Esophagus squamous epithelium (tissue), 5 donors: ENCODE data around the gene OR51B4. TPM values are rescaled to one million over a fixed set of nuclear protein-coding genes. Genes with fewer than 3 reads are reported as not detected.

ENCODE experiments used
- DNase-seq: peaks from one replicate; lab custom pipeline; 2025; lab: John Stamatoyannopoulos, UW
- H3K27ac ChIP-seq, 4 donors: fragments of 200-600 bp; sonication (generic); one replicate each; pipeline ENCODE4 v1.5.1; 2016 to 2019; ENCODE audit warnings: mild to moderate bottlenecking in 1 of 4
- H3K27me3 ChIP-seq, 4 donors: fragments of 200-600 bp; sonication (generic); 1 replicate in 3 of 4; 2 replicates in 1 of 4; pipeline versions ENCODE4 v1.5.1 to v1.6.0; 2017 to 2021; ENCODE audit warnings: antibody characterized with exemption in 1 of 4
- H3K36me3 ChIP-seq, 3 donors: fragments of 200-600 bp; sonication (generic); one replicate each; pipeline ENCODE4 v1.5.1; 2016 to 2019
- H3K4me1 ChIP-seq, 3 donors: fragments of 200-600 bp; sonication (generic); one replicate each; pipeline ENCODE4 v1.5.1; 2017 to 2019
- H3K4me3 ChIP-seq, 4 donors: fragments of 200-600 bp; sonication (generic); 1 replicate in 3 of 4; 2 replicates in 1 of 4; pipeline ENCODE4 v1.5.1; 2016 to 2019; ENCODE audit warnings: mild to moderate bottlenecking in 2 of 4, moderate library complexity in 1 of 4
- H3K9me3 ChIP-seq, 3 donors: fragments of 200-600 bp; sonication (generic); one replicate each; pipeline ENCODE4 v1.5.1; 2016 to 2019
- POLR2A ChIP-seq, 4 donors: fragments of 450-650 bp; IDR thresholded peaks; one replicate each; pipeline ENCODE4 v1.6.1; 2017; ENCODE audit warnings: antibody characterized with exemption in 4 of 4, mild to moderate bottlenecking in 4 of 4, moderate library complexity in 3 of 4
- whole genome bisulfite sequencing, 2 donors: methylation state at CpG; one replicate each; pipeline ENCODE4 v1.1.5; 2018; 5-methylcytosine and 5-hydroxymethylcytosine counted together
- intact Hi-C: fragments of 100-400 bp; cut with DNase I; formaldehyde crosslinking; loops from one replicate; pipeline ENCODE4 v1.15.0; 2022
- total RNA-seq, 4 donors: library from RNA; depleted of rRNA; stranded (reverse); fragments of >200 nt; gene quantifications; one replicate each; pipeline ENCODE4 v1.1.0, GENCODE V29; 2016
- TF ChIP-seq, protein P1 (sequence below), 6 experiments: fragments of 450-650 bp in 4 of 6; fragments of 200-600 bp in 2 of 6; sonication (generic) in 2 of 6; IDR thresholded peaks; one replicate each; pipeline ENCODE4 v1.5.1; 2016 to 2019; ENCODE audit warnings: antibody characterized with exemption in 6 of 6, mild to moderate bottlenecking in 4 of 6, moderate library complexity in 4 of 6
- donor health status: DM: yes; HTN: yes; CAD: no.

Gene OR51B4
- total RNA-seq, 4 donors from 2014 or later, result not detected

DNA sequence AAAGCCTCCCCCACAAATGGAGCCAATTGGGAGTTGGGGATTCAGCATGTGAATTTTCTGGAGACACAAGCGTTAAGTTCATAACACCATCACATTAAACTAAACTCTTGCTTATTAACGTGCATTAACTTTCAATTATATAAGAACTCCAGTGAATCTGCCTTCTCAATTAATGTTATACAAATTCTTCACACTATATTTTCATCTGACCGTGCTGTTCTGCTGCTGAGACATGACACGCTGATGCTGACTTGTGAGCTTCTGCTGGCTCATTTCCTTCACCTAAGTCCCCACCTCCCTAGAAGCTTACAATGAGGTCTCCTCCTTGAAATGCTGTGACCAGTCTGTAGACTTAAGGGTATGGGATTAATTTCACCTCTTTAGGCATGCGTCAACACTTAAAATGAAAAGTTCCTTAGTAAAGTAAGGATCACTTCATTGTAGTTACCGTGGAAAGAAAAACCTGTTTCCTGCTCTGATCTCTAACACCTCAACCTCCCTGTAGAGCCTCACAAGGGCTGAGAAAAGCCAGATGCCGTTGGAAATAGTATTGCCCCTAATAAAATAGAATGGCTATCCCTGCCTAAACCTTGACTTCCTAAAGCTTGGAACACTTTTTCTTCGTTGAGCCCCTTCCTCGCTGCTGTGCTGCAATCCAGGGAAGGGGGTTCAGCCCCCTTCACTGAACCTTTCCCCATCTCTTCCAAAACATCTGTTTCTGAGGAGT lies 49.4 kb downstream of the OR51B4 start:
- no peak for TF ChIP-seq POLR2A (IDR thresholded peaks at IDR 0.05)
- TF ChIP-seq, protein P1, sequence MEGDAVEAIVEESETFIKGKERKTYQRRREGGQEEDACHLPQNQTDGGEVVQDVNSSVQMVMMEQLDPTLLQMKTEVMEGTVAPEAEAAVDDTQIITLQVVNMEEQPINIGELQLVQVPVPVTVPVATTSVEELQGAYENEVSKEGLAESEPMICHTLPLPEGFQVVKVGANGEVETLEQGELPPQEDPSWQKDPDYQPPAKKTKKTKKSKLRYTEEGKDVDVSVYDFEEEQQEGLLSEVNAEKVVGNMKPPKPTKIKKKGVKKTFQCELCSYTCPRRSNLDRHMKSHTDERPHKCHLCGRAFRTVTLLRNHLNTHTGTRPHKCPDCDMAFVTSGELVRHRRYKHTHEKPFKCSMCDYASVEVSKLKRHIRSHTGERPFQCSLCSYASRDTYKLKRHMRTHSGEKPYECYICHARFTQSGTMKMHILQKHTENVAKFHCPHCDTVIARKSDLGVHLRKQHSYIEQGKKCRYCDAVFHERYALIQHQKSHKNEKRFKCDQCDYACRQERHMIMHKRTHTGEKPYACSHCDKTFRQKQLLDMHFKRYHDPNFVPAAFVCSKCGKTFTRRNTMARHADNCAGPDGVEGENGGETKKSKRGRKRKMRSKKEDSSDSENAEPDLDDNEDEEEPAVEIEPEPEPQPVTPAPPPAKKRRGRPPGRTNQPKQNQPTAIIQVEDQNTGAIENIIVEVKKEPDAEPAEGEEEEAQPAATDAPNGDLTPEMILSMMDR (IDR thresholded peaks at IDR 0.05), result no peak
- H3K4me1 ChIP-seq, result no peaks in the 10 kb centered on the region
- H3K27me3 ChIP-seq, result no peaks in the 10 kb centered on the region
- no peaks in the 10 kb centered on the region for H3K36me3 ChIP-seq
- 58 to 64% methylated on average over 9 of the region's 9 CpGs for WGBS, 2 donors
- no peak for DNase-seq
- intact Hi-C loops, result no loop called here
- H3K27ac ChIP-seq, result no peak overlapping the region
- H3K4me3 ChIP-seq, result no peak overlapping the region
- H3K9me3 ChIP-seq, result no peaks in the 10 kb centered on the region

DNA sequence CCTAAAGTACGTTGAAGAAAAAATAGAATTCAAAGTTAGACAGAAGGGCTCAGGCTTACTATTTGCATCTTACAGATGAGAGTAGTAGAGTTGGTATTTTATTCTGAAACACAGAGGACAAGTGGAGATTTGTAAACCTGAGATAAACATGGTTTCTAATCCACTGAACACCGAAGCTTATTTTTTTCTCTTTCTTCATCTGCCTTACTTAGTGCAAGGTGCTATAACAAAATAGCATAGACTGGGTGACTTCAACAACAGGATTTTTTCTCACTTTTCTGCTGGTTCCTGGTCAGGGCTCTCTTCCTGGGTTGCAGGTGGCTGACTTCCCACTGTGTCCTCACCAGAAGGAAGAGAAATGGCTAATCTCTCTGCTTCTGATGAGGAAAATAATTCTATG lies 50.0 kb downstream of the OR51B4 start:
- Histone ChIP-seq H3K36me3 (no peaks in the 10 kb centered on the region), H3K9me3 (no peaks in the 10 kb centered on the region), H3K27me3 (no peaks in the 10 kb centered on the region), H3K4me1 (no peaks in the 10 kb centered on the region), H3K27ac (no peak overlapping the region), H3K4me3 (no peak overlapping the region)
- WGBS, 2 donors, result 48 to 56% methylated on average over 2 of the region's 2 CpGs
- intact Hi-C loops, result no loop called here
- TF ChIP-seq POLR2A (IDR thresholded peaks at IDR 0.05), result no peak
- TF ChIP-seq, protein P1 (IDR thresholded peaks at IDR 0.05), result no peak
- no peak for DNase-seq

Other genes with a start within 250 kb of the OR51B4 start
- not detected for gene OR52E2, start 242.3 kb downstream of the OR51B4 start, total RNA-seq
- not detected for gene OR52E1, start 232.4 kb downstream of the OR51B4 start, total RNA-seq
- gene OR52A5, start 163.6 kb downstream of the OR51B4 start, total RNA-seq, result not detected
- not detected for gene OR52A1, start 147.2 kb downstream of the OR51B4 start, total RNA-seq
- not detected for gene OR51V1, start 101.3 kb downstream of the OR51B4 start, total RNA-seq
- gene HBB, start 74.9 kb downstream of the OR51B4 start, total RNA-seq, result 1 to 10 TPM in 3 of 4 donors, not detected in 1; 1.6 to 7.9 (median 2.7) TPM
- gene HBD, start 67.5 kb downstream of the OR51B4 start, total RNA-seq, result not detected
- gene HBG1, start 52.1 kb downstream of the OR51B4 start, total RNA-seq, result not detected
- not detected for gene HBG2, start 47.2 kb downstream of the OR51B4 start, total RNA-seq
- not detected for gene HBE1, start 32.0 kb downstream of the OR51B4 start, total RNA-seq
- gene OR51B2, start 22.4 kb upstream of the OR51B4 start, total RNA-seq, result not detected
- under 1 TPM in 1 of 4 donors, not detected in 3; 0.57 TPM for gene OR51B5, start 41.6 kb upstream of the OR51B4 start, total RNA-seq
- gene OR51B6, start 49.6 kb upstream of the OR51B4 start, total RNA-seq, result not detected
- gene OR51M1, start 81.9 kb upstream of the OR51B4 start, total RNA-seq, result not detected
- not detected for gene OR51Q1, start 120.2 kb upstream of the OR51B4 start, total RNA-seq
- gene OR51I1, start 139.6 kb upstream of the OR51B4 start, total RNA-seq, result under 1 TPM in 1 of 4 donors, not detected in 3; 0.38 TPM
- not detected for gene OR51I2, start 147.4 kb upstream of the OR51B4 start, total RNA-seq
- not detected for gene OR52D1, start 186.7 kb upstream of the OR51B4 start, total RNA-seq
- not detected for gene UBQLN3, start 208.0 kb upstream of the OR51B4 start, total RNA-seq
- under 1 TPM in 1 of 4 donors, not detected in 3; 0.27 TPM for gene UBQLNL, start 214.8 kb upstream of the OR51B4 start, total RNA-seq
- under 1 TPM in 1 of 4 donors, not detected in 3; 0.38 TPM for gene OR52H1, start 246.6 kb upstream of the OR51B4 start, total RNA-seq